ENCODE measurements around the gene CDH6. TPM values are rescaled to one million over a fixed set of nuclear protein-coding genes. Genes with fewer than 3 reads are reported as not detected.

The CDH6 gene
- total and polyA plus RNA-seq, 2 donors (not counting 3 experiments of a cell fraction or from before 2014, with no cell fraction given) = 0.06 TPM; not detected in 1

GRCh38 chr5:31285025-31285424, 91.5 kb downstream of the CDH6 start:
- BruUV-seq (replicated peaks) = no TSS peak
- Histone ChIP-seq H4K20me1 (replicated peaks; ENCODE audit: control insufficient read depth, extremely low read depth, insufficient read depth, low read length) (no peaks in the 10 kb centered on the region), H3K4me1 (ENCODE audit: control insufficient read depth, extremely low read depth, insufficient read depth, low read length) (no peaks in the 10 kb centered on the region), H3K27ac (ENCODE audit: insufficient read depth, low read depth, low read length) (no peak overlapping the region), H3K9ac (replicated peaks; ENCODE audit: extremely low read depth, insufficient read depth, low read length) (no peak overlapping the region), H3K27me3 (ENCODE audit: control insufficient read depth in 2 of 2, insufficient read depth in 2 of 2, low read length in 2 of 2) (no peaks in the 10 kb centered on the region), H3K9me1 (replicated peaks; ENCODE audit: control insufficient read depth, extremely low read depth, insufficient read depth, low read length) (no peaks in the 10 kb centered on the region), H3K9me3 (replicated peaks; ENCODE audit: control insufficient read depth, insufficient read depth, low read length) (no peaks in the 10 kb centered on the region), H3K4me3 (replicated peaks in 1 of 3; ENCODE audit: insufficient read depth in 1 of 3, low read depth in 1 of 3, low read length in 3 of 3) (no peak overlapping the region), H3K4me2 (ENCODE audit: insufficient read depth, low read length) (no peak overlapping the region), H2AFZ (ENCODE audit: low read depth, low read length) (no peak overlapping the region), H3K36me3 (ENCODE audit: control insufficient read depth in 2 of 2, extremely low read depth in 1 of 2, insufficient read depth in 2 of 2, low read length in 2 of 2) (no peaks in the 10 kb centered on the region), H3K79me2 (ENCODE audit: control insufficient read depth, insufficient read depth, low read length) (no peaks in the 10 kb centered on the region)
- DNase-seq (ENCODE audit: low read depth, low spot score) (no peak), FAIRE-seq (no peak)
- CTCF ChIA-PET = no interaction called here
- TF ChIP-seq MAX (IDR thresholded peaks at IDR 0.05; ENCODE audit: insufficient read depth, insufficient read length) (no peak), FOS (IDR thresholded peaks at IDR 0.05; ENCODE audit: borderline replicate concordance, insufficient read depth, low read length) (no peak), GATA2 (IDR thresholded peaks at IDR 0.05; ENCODE audit: insufficient read depth, insufficient read length, low read depth, low read length) (no peak), POLR2AphosphoS5 (IDR thresholded peaks at IDR 0.05; ENCODE audit: insufficient read depth, low read depth, low read length) (no peak), POLR2A (IDR thresholded peaks at IDR 0.05; ENCODE audit: low read depth, low read length) (no peak), JUN (IDR thresholded peaks at IDR 0.05; ENCODE audit: borderline replicate concordance, insufficient read depth, insufficient read length, low read depth) (no peak), EZH2 (IDR thresholded peaks at IDR 0.05; ENCODE audit: borderline replicate concordance, low read depth, low read length, severe bottlenecking) (no peak), CTCF (IDR thresholded peaks at IDR 0.05; ENCODE audit: extremely low read depth in 1 of 2, insufficient read depth in 1 of 2, low read depth in 1 of 2, low read length in 2 of 2) (no peak), MYC (IDR thresholded peaks at IDR 0.05; ENCODE audit: low read depth, low read length) (no peak)
- intact Hi-C loops (cut with micrococcal nuclease) = no loop called here
- POLR2A ChIA-PET = no interaction called here
- dilution Hi-C loops (cut with MboI; ENCODE audit: extremely low pct_ligation_motif_present, low sequenced_read_pairs) = no loop called here
